ENCODE results near the gene ENAH.
"Not testable (repeated sequence)": the region's sequence is repeated elsewhere in the genome, so short reads cannot be mapped to it uniquely, and the experiment has no call there.

Gene ENAH

GRCh38 chr1:225520587-225521227, 132.2 kb downstream of the ENAH start:
- DNase-seq (ENCODE audit: low read depth), result no peak
- no peak for TF ChIP-seq CTCF (conservative IDR thresholded peaks at IDR 0.05; ENCODE audit: control insufficient read depth, insufficient read depth, low read depth, low read length)
- H3K4me3 ChIP-seq (ENCODE audit: control insufficient read depth, low read depth, low read length), result no peak overlapping the region

GRCh38 chr1:225519166-225519863, 133.6 kb downstream of the ENAH start:
- DNase-seq (ENCODE audit: low read depth), result no peak
- no peak for TF ChIP-seq CTCF (conservative IDR thresholded peaks at IDR 0.05; ENCODE audit: control insufficient read depth, insufficient read depth, low read depth, low read length)
- no peak overlapping the region for H3K4me3 ChIP-seq (ENCODE audit: control insufficient read depth, low read depth, low read length)

GRCh38 chr1:225517697-225518096, 135.2 kb downstream of the ENAH start:
- no peak overlapping the region for H3K4me3 ChIP-seq (ENCODE audit: control insufficient read depth, low read depth, low read length)
- DNase-seq (ENCODE audit: low read depth), result no peak
- TF ChIP-seq CTCF (conservative IDR thresholded peaks at IDR 0.05; ENCODE audit: control insufficient read depth, insufficient read depth, low read depth, low read length), result no peak

GRCh38 chr1:225517221-225517620, 135.7 kb downstream of the ENAH start:
- TF ChIP-seq CTCF (conservative IDR thresholded peaks at IDR 0.05; ENCODE audit: control insufficient read depth, insufficient read depth, low read depth, low read length), result no peak
- no peak for DNase-seq (ENCODE audit: low read depth)
- H3K4me3 ChIP-seq (ENCODE audit: control insufficient read depth, low read depth, low read length), result no peak overlapping the region

- no peak for DNase-seq (ENCODE audit: low read depth)
- no peak overlapping the region for H3K4me3 ChIP-seq (ENCODE audit: control insufficient read depth, low read depth, low read length)
- TF ChIP-seq CTCF (conservative IDR thresholded peaks at IDR 0.05; ENCODE audit: control insufficient read depth, insufficient read depth, low read depth, low read length), result no peak
Observed at GRCh38 chr1:225514671-225515081, 138.2 kb downstream of the ENAH start.

- not testable (repeated sequence) for DNase-seq (ENCODE audit: low read depth); H3K4me3 ChIP-seq (ENCODE audit: control insufficient read depth, low read depth, low read length)
Observed at GRCh38 chr1:225513576-225513975, 139.3 kb downstream of the ENAH start.

GRCh38 chr1:225511828-225512381, 141.0 kb downstream of the ENAH start:
- no peak for DNase-seq (ENCODE audit: low read depth)
- H3K4me3 ChIP-seq (ENCODE audit: control insufficient read depth, low read depth, low read length), result no peak overlapping the region
- TF ChIP-seq CTCF (conservative IDR thresholded peaks at IDR 0.05; ENCODE audit: control insufficient read depth, insufficient read depth, low read depth, low read length), result no peak

- H3K4me3 ChIP-seq (ENCODE audit: control insufficient read depth, low read depth, low read length), result not testable (repeated sequence)
Observed at GRCh38 chr1:225510740-225511139, 142.2 kb downstream of the ENAH start.

More at GRCh38 chr1:225510740-225511139, 142.2 kb downstream of the ENAH start:
- not testable (repeated sequence) for DNase-seq (ENCODE audit: low read depth)
